ENCODE measurements around the gene MSANTD2.

- no peak for TF ChIP-seq RAD21 (IDR thresholded peaks at IDR 0.05; ENCODE audit: low read depth)
- no peak for TF ChIP-seq POLR2A (IDR thresholded peaks at IDR 0.05; ENCODE audit: borderline replicate concordance, extremely low read depth, insufficient read depth, insufficient read length)
- no peak for TF ChIP-seq CTCF (IDR thresholded peaks at IDR 0.05 in 2 of 3, conservative IDR thresholded peaks at IDR 0.05 in 1 of 3; ENCODE audit: borderline replicate concordance in 1 of 3, insufficient read depth in 1 of 3, low read depth in 2 of 3, low read length in 2 of 3)
These were observed 57.7 kb downstream of the MSANTD2 start for GRCh38 chr11:124742555-124742954.

Measured in HCT116 (cell line).